ENCODE data around the gene PRKCE. TPM values are rescaled to one million over a fixed set of nuclear protein-coding genes. Genes with fewer than 3 reads are reported as not detected.

PRKCE gene
- total RNA-seq, 4 donors from 2014 or later, result 10.9 to 19.6 (median 14.9) TPM

DNA sequence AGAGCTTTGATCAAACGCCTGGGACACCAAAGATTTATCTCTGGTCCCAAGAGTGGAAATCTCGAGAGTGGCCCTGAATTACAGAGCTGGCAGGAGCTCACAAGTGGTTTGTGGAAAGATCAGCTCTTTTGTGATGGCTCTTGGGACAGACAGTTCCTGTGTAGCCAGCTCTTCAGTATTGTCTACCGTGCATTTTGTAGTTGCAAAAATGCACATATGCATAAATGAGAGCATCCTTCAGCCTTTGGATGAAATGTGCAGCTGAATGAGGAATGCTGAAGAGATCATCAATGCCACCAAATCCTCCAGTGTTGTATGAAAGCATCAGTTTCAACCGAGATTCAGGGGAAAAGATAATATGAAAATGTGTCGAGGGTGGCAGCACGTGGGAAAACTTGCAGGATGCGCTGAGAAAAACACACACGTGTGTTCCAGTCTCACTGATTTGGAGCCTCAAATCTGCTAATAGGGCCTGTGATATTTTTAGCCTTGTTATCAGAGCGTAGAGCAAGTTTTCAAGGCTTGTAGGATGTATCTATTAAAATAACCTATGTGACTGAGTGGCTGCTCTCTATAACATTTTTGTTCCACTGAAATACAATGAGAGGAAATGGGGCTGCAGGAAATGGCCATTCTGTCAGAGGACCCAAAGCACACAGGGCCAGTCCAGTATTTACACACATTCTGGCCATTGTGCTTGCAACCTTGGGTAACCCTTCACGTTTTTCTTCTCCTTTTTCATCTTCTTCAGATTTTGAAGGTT is 138.7 kb downstream of the PRKCE start:
- TF ChIP-seq, protein P1, sequence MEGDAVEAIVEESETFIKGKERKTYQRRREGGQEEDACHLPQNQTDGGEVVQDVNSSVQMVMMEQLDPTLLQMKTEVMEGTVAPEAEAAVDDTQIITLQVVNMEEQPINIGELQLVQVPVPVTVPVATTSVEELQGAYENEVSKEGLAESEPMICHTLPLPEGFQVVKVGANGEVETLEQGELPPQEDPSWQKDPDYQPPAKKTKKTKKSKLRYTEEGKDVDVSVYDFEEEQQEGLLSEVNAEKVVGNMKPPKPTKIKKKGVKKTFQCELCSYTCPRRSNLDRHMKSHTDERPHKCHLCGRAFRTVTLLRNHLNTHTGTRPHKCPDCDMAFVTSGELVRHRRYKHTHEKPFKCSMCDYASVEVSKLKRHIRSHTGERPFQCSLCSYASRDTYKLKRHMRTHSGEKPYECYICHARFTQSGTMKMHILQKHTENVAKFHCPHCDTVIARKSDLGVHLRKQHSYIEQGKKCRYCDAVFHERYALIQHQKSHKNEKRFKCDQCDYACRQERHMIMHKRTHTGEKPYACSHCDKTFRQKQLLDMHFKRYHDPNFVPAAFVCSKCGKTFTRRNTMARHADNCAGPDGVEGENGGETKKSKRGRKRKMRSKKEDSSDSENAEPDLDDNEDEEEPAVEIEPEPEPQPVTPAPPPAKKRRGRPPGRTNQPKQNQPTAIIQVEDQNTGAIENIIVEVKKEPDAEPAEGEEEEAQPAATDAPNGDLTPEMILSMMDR (IDR thresholded peaks at IDR 0.05; ENCODE audit: low read depth), result no peak

- TF ChIP-seq, protein P1 (IDR thresholded peaks at IDR 0.05; ENCODE audit: low read depth), result no peak
Measured at GRCh38 chr2:45793305-45793962, 142.0 kb downstream of the PRKCE start.

DNA sequence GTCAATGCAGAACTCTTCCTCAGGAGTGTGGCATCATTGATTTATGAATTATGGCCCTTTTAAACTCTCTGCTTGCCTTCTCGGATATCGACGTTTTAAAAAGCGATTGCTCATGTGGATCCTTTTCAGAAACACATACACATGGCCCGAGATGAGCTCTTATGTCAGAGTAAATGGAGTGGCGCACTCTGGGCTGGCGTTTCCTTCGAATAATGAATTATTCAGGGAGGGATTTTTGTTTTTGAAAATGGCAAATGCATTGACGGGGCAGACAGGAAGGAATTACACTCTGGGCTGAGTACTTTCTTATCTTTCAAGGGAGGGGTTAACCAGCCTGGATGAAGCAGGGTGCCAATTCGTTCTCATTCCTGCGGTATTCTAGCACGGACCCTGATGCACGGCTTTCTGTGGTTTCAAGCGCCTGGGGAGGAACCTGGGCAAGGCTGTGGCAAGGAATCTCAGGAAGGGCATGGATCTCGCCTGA is 142.7 kb downstream of the PRKCE start:
- TF ChIP-seq, protein P1 (IDR thresholded peaks at IDR 0.05; ENCODE audit: low read depth), result no peak

- TF ChIP-seq, protein P1 (IDR thresholded peaks at IDR 0.05; ENCODE audit: low read depth), result no peak
Measured at GRCh38 chr2:45796500-45796899, 145.0 kb downstream of the PRKCE start.

DNA sequence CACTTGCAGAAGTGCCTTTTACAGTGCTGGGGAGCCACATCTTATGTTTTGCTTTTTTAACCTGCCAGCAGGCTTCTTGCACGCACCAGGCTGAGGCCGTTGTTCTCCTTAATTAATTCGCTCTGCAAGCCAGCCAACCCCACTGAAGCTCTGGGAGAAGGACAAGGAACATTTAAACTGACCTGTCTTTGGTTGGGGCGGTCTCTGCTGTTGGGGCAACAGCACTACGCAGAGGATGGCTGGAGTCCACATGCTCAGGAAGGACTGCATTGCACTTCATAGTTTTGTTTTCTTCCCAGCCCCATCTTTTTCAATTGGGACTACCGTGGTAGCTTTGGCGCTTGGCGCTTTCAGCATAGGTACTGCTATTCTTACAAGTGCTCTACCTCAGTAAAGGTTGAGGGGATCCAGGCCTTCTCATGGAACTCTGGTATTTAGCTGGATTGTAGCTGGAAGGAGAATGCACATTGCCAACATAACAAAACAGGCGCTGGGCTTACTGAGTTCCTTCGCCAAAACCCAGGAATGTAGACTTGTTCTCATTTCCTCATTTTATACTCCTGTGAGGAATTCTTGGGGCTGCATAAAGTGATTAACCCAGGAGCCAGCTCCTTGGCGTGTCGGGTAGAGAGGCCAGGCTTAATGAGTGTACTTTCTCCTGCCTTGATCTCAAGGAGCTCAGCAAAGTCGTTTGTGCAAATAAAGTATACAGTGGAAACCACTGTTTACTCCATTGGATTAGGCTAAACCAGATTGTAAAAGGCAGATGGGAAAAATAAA is 146.2 kb downstream of the PRKCE start:
- TF ChIP-seq, protein P1 (IDR thresholded peaks at IDR 0.05; ENCODE audit: low read depth), result no peak

DNA sequence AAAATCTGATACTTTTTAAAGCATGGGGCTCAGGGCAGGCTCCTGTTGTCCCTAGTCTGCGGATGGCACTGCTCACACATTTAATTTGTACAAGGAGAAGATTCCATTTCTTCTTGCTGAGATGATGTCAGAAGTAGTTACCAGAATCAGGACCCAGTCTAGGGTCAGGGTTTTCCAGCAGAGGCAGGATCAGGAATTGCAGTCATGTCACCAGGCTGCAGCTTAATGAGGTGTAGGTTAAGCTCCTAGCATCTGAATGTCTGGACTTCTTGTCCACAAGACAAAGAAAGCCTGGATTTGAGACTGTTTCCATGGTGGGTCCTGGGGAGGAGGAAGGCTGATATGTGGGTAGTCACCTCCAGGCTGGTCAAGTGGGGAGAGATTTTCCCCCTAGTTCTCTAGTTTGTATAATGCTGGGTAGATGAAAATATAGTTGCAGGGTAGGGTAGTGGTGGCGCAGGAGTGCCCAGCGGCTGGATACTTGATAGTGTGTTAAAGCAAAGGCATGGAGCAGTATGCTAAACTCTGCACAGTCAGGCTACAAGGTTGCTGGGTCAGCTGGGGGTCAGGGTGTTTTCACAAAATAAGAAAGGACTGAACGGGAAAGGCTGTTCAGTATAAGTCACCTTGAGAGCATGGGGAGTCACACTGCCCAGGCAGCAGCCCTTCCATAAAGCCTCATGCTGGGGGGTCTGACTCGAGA is 148.4 kb downstream of the PRKCE start:
- TF ChIP-seq, protein P1 (IDR thresholded peaks at IDR 0.05; ENCODE audit: low read depth), result no peak
